ENCODE data around the gene SPAG5. TPM values are rescaled to one million over a fixed set of nuclear protein-coding genes. Genes with fewer than 3 reads are reported as not detected.

The SPAG5 gene
- total RNA-seq, 4 donors from 2014 or later, result 5.7 to 11.4 (median 7.6) TPM

DNA sequence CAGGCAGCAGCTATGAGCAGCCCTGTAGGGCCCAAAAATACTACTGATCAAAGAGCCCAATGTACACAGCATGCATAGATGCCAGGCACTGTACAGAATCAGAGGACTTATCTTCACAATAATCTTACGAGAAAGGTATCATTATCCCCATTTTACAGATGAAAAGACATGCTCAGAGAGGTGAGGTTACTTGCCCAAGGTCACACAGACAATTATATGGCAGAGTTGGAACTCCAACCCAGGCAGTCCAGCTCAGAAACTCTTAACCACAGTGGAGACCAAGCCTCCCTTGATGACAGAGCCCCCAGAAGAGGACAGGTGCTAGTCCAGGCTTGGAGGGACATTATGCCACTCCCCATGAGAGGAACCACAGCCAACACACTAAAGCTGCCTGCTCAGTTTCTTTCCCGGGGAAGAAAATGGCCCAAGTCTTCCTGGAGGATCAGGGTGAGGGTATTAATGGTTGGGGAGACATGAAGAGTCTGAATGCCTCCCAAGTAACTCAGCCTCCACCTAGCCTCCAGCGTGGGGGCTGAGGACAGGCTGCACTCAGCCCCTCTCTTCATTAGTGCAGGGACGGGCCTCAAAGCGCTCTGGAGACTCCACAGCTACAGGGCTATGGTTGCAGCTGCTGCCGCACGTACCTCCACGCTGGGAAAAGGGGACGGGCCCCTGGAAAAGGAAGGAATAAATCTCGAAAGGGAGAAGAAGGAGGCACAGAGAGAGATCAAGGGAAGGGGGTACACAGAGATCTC is 47.2 kb downstream of the SPAG5 start:
- H3K36me3 ChIP-seq, result peaks cover 5 to 44% (median 22%) of the 10 kb centered on the region in 3 donors
- no peaks in the 10 kb centered on the region for H3K9me3 ChIP-seq
- peak overlapping the region in 3 of 4 donors; percentile 47 to 82 (median 80) for H3K27ac ChIP-seq
- 13 to 20% methylated on average over 10 of the region's 10 CpGs for WGBS, 2 donors
- DNase-seq (ENCODE audit: low spot score in 2 of 2), result no peak
- TF ChIP-seq POLR2A (IDR thresholded peaks at IDR 0.05) (no peak), EP300 (IDR thresholded peaks at IDR 0.05) (no peak)
- TF ChIP-seq, protein P1, sequence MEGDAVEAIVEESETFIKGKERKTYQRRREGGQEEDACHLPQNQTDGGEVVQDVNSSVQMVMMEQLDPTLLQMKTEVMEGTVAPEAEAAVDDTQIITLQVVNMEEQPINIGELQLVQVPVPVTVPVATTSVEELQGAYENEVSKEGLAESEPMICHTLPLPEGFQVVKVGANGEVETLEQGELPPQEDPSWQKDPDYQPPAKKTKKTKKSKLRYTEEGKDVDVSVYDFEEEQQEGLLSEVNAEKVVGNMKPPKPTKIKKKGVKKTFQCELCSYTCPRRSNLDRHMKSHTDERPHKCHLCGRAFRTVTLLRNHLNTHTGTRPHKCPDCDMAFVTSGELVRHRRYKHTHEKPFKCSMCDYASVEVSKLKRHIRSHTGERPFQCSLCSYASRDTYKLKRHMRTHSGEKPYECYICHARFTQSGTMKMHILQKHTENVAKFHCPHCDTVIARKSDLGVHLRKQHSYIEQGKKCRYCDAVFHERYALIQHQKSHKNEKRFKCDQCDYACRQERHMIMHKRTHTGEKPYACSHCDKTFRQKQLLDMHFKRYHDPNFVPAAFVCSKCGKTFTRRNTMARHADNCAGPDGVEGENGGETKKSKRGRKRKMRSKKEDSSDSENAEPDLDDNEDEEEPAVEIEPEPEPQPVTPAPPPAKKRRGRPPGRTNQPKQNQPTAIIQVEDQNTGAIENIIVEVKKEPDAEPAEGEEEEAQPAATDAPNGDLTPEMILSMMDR (IDR thresholded peaks at IDR 0.05), result no peak
- H3K4me1 ChIP-seq, result peaks cover 0 to 37% (median 9%) of the 10 kb centered on the region in 4 donors
- peak overlapping the region; percentile 67 to 95 (median 72) for H3K4me3 ChIP-seq
- H3K27me3 ChIP-seq, result no peaks in the 10 kb centered on the region

- no peak overlapping the region for H3K27ac ChIP-seq
- H3K4me3 ChIP-seq, result no peak overlapping the region
- WGBS, 2 donors, result 100% methylated on average over 1 of the region's 1 CpG
- H3K9me3 ChIP-seq, result no peaks in the 10 kb centered on the region
- TF ChIP-seq, protein P1 (IDR thresholded peaks at IDR 0.05), result no peak
- TF ChIP-seq EP300 (IDR thresholded peaks at IDR 0.05) (no peak), POLR2A (IDR thresholded peaks at IDR 0.05) (no peak)
- H3K4me1 ChIP-seq, result peaks cover 0 to 37% (median 9%) of the 10 kb centered on the region in 4 donors
- no peaks in the 10 kb centered on the region for H3K27me3 ChIP-seq
- no peak for DNase-seq (ENCODE audit: low spot score in 2 of 2)
- peaks cover 2 to 38% (median 20%) of the 10 kb centered on the region in 3 donors for H3K36me3 ChIP-seq
Measured at GRCh38 chr17:28550858-28551257, 48.0 kb downstream of the SPAG5 start.

DNA sequence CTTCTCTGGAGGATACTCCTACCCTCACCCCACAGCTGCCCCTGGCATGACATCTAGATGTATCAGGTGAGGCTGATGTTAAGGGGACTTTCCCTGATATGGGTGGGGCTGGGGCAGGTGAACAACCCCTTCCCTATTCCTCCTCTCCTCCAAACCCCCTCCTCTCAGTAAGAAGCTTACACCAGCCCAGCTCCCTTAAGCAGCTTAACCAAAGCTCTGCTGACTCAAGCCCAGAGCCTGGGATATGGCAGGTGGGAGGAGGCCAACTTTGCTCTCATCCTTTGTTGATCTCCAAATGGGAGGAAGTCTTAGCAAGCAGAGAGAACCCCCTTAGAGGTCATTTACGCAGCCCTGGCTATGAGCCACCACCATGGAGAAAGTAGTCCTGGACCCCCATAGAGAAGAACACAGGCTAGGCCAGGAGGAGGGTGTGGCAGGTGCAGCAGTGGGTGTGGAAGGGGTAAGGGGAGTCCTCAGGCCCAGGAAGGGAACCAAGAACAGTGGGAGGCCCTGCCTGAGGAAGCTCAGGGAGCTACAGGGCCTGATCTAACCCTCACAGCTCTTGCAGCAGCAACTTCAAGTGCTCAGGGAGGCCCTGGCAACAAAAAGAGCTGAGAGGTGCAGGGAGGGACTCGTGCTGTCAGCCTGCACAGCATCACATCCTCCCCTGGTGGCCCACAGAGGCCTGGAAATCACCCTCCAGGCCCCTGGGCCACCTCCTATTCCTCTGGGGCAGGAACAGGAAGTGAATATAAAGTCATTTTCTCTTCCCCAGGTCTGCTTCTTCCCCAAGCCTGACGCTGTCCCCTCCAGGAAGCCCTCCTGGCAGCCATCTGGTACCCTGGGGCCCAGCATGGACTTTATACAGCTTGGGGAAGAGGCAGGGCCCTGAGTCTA is 49.3 kb downstream of the SPAG5 start:
- 80% methylated on average over 3 of the region's 3 CpGs for WGBS, 2 donors
- Histone ChIP-seq H3K27me3 (no peaks in the 10 kb centered on the region), H3K4me1 (peaks cover 0 to 37% (median 9%) of the 10 kb centered on the region in 4 donors), H3K4me3 (no peak overlapping the region), H3K9me3 (no peaks in the 10 kb centered on the region), H3K36me3 (peaks cover 0 to 24% (median 9%) of the 10 kb centered on the region in 3 donors), H3K27ac (peak overlapping the region in 1 of 4 donors; percentile 12)
- TF ChIP-seq EP300 (IDR thresholded peaks at IDR 0.05) (no peak), POLR2A (IDR thresholded peaks at IDR 0.05) (no peak)
- TF ChIP-seq, protein P1 (IDR thresholded peaks at IDR 0.05), result no peak
- DNase-seq (ENCODE audit: low spot score in 2 of 2), result no peak

DNA sequence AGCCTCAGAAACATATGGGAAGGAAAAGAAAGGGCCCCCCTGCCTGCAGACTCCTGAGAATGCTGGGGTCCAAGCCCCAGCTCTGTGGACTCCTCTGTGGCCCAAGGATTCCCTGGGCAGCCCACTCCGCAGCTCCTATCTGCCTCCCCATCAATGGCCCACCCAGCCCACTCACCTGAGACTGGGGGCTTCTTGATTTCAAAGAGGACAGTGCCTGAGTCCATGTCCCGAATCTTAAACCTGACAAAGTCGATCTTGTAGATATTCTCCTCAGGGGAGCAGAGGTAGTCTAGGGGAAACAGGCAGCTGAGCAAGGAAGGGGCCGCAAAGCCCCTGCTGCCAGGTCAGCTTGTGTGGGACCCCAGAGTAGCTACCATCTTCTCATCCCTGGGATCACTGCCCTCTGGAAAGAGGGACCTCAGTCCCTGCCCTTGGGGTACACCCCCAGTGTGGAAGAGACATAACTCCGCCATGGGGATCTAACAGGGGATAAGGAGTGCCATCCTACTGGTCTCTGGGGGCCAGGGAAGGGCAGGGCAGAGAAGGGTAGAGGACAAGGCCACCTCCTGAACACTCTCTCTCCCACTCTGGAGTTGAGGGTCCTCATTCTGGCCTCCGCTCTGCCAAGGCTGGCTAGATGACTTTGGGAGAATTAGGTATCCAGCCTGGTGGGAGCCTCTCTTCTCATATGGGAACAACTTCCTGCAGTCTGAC is 50.3 kb downstream of the SPAG5 start:
- 84 to 93% methylated on average over 6 of the region's 6 CpGs for WGBS, 2 donors
- Histone ChIP-seq H3K36me3 (peaks cover 0 to 15% (median under 1%) of the 10 kb centered on the region in 3 donors), H3K9me3 (no peaks in the 10 kb centered on the region), H3K4me3 (no peak overlapping the region), H3K27ac (peak overlapping the region in 2 of 4 donors; percentile 0 to 12), H3K4me1 (peaks cover 0 to 37% (median 9%) of the 10 kb centered on the region in 4 donors), H3K27me3 (no peaks in the 10 kb centered on the region)
- DNase-seq (ENCODE audit: low spot score in 2 of 2), result no peak
- TF ChIP-seq, protein P1 (IDR thresholded peaks at IDR 0.05), result no peak
- TF ChIP-seq POLR2A (IDR thresholded peaks at IDR 0.05) (no peak), EP300 (IDR thresholded peaks at IDR 0.05) (no peak)

Measured in tibial nerve (tissue), 4 donors.